ENCODE measurements around the gene TSPAN2. TPM values are rescaled to one million over a fixed set of nuclear protein-coding genes. Genes with fewer than 3 reads are reported as not detected.

The TSPAN2 gene
- total RNA-seq, 4 donors from 2014 or later = 40.5 to 87.6 (median 56.8) TPM

DNA sequence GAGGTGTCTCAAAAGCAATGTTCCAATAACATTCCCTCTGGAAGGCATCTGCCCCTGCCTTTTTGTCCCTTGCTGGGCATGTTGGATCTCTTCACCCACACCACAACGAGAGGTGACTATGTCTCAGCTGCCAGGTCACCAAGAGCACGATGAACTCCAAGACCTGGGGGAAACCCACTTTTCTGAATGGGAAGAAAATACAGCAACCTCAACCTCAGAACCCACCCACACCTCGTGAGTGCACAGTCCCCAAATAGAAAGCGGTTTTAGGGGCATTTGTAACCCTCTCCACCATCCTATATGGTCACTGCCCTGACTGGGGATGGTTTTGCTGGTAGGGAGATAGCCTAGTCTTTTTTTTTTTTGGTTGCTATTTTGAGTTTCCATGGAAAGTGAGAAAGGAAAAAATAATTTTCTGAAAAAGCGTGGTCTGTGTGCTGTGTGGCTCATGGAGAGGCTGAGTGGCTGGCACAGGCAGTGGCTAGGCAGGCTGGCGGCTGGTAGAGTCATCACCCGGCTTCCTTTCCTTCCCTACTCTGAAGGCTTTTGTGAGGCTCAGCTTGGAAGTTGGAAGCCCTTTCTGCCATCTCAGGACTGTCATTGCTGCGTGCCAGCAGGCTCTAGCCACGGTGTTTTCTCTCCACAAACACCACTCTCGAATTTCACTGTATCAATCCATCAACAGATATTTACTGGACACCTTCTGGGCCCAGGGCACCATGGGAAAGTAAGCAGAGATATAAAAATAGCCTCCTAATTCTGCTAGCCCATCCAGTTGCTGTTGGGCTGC is 15.8 kb downstream of the TSPAN2 start:
- TF ChIP-seq POLR2A (IDR thresholded peaks at IDR 0.05) = no peak
- TF ChIP-seq, protein P1, sequence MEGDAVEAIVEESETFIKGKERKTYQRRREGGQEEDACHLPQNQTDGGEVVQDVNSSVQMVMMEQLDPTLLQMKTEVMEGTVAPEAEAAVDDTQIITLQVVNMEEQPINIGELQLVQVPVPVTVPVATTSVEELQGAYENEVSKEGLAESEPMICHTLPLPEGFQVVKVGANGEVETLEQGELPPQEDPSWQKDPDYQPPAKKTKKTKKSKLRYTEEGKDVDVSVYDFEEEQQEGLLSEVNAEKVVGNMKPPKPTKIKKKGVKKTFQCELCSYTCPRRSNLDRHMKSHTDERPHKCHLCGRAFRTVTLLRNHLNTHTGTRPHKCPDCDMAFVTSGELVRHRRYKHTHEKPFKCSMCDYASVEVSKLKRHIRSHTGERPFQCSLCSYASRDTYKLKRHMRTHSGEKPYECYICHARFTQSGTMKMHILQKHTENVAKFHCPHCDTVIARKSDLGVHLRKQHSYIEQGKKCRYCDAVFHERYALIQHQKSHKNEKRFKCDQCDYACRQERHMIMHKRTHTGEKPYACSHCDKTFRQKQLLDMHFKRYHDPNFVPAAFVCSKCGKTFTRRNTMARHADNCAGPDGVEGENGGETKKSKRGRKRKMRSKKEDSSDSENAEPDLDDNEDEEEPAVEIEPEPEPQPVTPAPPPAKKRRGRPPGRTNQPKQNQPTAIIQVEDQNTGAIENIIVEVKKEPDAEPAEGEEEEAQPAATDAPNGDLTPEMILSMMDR (IDR thresholded peaks at IDR 0.05) = no peak
- no peaks in the 10 kb centered on the region for H3K4me1 ChIP-seq
- DNase-seq = no peak
- intact Hi-C loops (cut with DNase I; ENCODE audit: low total_unique reads) = no loop called here
- no peaks in the 10 kb centered on the region for H3K27me3 ChIP-seq
- no peaks in the 10 kb centered on the region for H3K9me3 ChIP-seq
- peak overlapping the region in 1 of 2 donors; percentile 33 for H3K27ac ChIP-seq
- H3K36me3 ChIP-seq = no peaks in the 10 kb centered on the region
- H3K4me3 ChIP-seq = no peak overlapping the region

DNA sequence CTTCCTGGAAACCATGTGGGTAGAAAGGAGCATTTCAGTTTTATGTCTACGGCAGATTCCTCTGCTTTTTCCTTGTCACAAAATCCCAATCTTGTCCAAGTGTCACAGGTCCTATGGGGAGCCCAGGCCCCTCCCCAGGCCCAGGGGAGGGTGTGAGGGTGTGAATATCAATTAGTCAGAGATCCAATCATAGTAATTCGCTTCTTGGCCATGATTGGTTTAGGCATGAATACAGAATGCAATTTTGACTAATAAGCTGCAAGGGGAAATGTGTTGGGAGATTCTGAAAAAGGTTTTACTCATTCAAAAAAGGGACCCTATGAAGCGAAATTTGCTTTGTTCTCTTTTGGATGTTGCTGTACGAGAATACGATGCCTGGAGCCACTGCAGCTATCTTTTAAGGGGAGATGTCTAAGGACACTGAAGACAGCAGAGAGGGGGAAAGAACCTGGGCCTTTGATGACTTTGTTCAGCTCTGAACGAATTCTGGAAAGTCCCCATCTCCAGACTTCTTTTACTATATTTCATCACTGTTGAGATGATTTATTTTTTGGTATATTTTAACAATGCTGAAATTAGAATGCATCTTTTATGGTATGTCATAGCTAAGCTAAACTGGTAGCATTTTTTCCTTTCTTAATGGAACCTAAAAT is 18.2 kb downstream of the TSPAN2 start:
- no peaks in the 10 kb centered on the region for H3K36me3 ChIP-seq
- intact Hi-C loops (cut with DNase I; ENCODE audit: low total_unique reads) = no loop called here
- no peak for DNase-seq
- no peak overlapping the region for H3K4me3 ChIP-seq
- no peaks in the 10 kb centered on the region for H3K27me3 ChIP-seq
- H3K27ac ChIP-seq = no peak overlapping the region
- H3K4me1 ChIP-seq = peaks cover 0 to 8% of the 10 kb centered on the region in 2 donors
- no peak for TF ChIP-seq POLR2A (IDR thresholded peaks at IDR 0.05)
- TF ChIP-seq, protein P1 (IDR thresholded peaks at IDR 0.05) = no peak
- no peaks in the 10 kb centered on the region for H3K9me3 ChIP-seq

DNA sequence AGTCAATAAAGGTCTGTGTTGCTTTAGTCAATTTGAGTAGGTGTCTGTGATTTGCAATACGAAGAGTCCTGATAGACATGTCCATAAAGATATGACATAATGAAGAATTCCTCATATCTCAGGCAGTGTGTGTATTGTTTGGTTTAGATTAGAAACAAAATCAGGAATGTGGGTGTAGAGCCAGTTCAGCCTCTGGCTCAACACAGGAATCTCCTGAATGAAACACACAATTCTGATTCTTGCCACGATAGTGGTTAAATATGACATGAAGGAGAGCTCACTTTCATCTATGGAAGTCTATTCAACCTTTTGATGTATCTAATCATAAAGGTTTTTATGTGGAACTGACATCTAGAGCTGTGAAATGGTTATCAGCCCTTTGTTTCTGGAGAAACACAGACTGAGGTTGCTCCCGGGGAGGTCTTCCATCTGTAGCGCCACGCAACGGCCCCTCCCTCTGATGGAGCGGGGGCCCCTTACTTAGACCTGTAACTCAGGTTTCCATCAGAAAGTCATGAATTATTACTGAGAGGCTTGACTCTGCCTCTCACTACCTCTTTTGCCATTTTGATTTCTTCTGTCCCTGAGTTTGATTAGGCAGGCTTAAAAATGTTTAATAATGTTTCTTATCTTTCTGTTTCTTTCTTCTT is 19.5 kb downstream of the TSPAN2 start:
- peaks cover 0 to 8% of the 10 kb centered on the region in 2 donors for H3K4me1 ChIP-seq
- intact Hi-C loops (cut with DNase I; ENCODE audit: low total_unique reads) = no loop called here

DNA sequence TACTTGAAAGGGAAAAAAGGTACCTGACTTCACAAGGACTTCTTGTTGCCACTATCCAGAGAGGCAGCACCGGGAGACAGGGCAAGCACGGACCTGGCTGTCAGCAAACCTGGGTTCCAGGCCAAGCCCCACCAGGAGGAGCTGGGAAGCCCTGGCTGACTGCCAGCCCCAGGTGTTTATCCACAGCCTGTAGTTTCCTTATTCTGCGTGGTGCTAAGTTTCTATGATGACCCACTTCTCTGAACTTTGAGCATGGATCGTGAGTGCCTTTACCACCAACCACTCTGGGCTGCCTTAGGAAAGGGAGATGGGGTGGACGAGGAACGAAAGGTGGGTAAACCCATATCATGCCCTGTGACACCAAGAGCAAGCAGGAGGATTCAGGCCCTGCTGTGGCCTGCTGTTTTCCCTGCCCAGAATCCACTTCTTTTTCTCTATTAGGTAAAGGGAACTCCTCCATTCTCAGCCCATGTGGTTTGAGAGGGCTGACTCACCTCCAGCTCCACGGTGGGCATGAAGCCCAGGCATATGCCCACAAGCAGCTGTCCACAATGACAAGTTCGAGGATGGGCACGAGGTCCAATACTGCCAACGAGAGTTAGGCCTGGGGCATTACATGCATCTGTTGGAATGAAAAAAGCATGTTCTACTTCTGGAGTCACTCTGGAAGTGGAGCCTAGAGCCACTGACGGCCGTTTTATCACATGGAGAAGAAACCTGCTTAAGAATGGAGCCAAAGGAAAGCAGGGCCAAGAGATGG is 20.3 kb downstream of the TSPAN2 start:
- H3K27me3 ChIP-seq = no peaks in the 10 kb centered on the region
- peak overlapping the region; percentile 67 for H3K27ac ChIP-seq
- TF ChIP-seq, protein P1 (IDR thresholded peaks at IDR 0.05) = no peak
- no peak for TF ChIP-seq POLR2A (IDR thresholded peaks at IDR 0.05)
- DNase-seq = peak; percentile 48 to 51
- no peak overlapping the region for H3K4me3 ChIP-seq
- no peaks in the 10 kb centered on the region for H3K9me3 ChIP-seq
- peaks cover 0 to 8% of the 10 kb centered on the region in 2 donors for H3K4me1 ChIP-seq
- intact Hi-C loops (cut with DNase I; ENCODE audit: low total_unique reads) = no loop called here
- no peaks in the 10 kb centered on the region for H3K36me3 ChIP-seq

More for the DNA sequence above, 19.5 kb downstream of the TSPAN2 start:
- Histone ChIP-seq H3K4me3 (no peak overlapping the region), H3K27me3 (no peaks in the 10 kb centered on the region), H3K27ac (peak overlapping the region; percentile 67), H3K36me3 (no peaks in the 10 kb centered on the region), H3K9me3 (no peaks in the 10 kb centered on the region)
- no peak for DNase-seq
- TF ChIP-seq, protein P1 (IDR thresholded peaks at IDR 0.05) = no peak
- no peak for TF ChIP-seq POLR2A (IDR thresholded peaks at IDR 0.05)
